Skeletal muscle tissue (tissue), 4 donors: ENCODE data around the gene CALHM4. TPM values are rescaled to one million over a fixed set of nuclear protein-coding genes. Genes with fewer than 3 reads are reported as not detected.

Experiments
- H3K27ac ChIP-seq: one replicate; pipeline ENCODE4 v1.7.0; 2013; ENCODE audit warnings: mild to moderate bottlenecking, low read depth, low read length, inconsistent platforms
- H3K27me3 ChIP-seq, 3 donors: one replicate each; pipeline ENCODE4 v1.7.0; 2013; ENCODE audit warnings: low read length in 3 of 3; ENCODE audit not compliant: control insufficient read depth in 3 of 3, insufficient read depth in 3 of 3
- H3K36me3 ChIP-seq, 3 donors: one replicate each; pipeline ENCODE4 v1.7.0; 2013; ENCODE audit warnings: low read length in 3 of 3; ENCODE audit not compliant: control insufficient read depth in 3 of 3, insufficient read depth in 3 of 3
- H3K4me1 ChIP-seq, 3 donors: one replicate each; pipeline ENCODE4 v1.7.0; 2013; ENCODE audit warnings: low read length in 3 of 3, mild to moderate bottlenecking in 3 of 3; ENCODE audit not compliant: control insufficient read depth in 3 of 3, insufficient read depth in 3 of 3
- H3K4me3 ChIP-seq, 3 donors: one replicate each; pipeline ENCODE4 v1.7.0; 2013; ENCODE audit warnings: low read length in 3 of 3
- H3K9ac ChIP-seq, 3 donors: one replicate each; pipeline ENCODE4 v1.7.0; 2013; ENCODE audit warnings: low read length in 3 of 3, mild to moderate bottlenecking in 3 of 3, moderate library complexity in 2 of 3, low read depth in 1 of 3
- H3K9me3 ChIP-seq, 3 donors: one replicate each; pipeline ENCODE4 v1.7.0; 2013; ENCODE audit warnings: low read length in 3 of 3; ENCODE audit not compliant: control insufficient read depth in 3 of 3
- total RNA-seq: library from RNA; depleted of rRNA; stranded (reverse); fragments of >200 nt; gene quantifications from one replicate; pipeline ENCODE4 v1.2.3, GENCODE V29; 2014
- donor health status: Osteomylitis.

Gene CALHM4
- total RNA-seq, 1 donor from 2014 or later, result not detected

DNA sequence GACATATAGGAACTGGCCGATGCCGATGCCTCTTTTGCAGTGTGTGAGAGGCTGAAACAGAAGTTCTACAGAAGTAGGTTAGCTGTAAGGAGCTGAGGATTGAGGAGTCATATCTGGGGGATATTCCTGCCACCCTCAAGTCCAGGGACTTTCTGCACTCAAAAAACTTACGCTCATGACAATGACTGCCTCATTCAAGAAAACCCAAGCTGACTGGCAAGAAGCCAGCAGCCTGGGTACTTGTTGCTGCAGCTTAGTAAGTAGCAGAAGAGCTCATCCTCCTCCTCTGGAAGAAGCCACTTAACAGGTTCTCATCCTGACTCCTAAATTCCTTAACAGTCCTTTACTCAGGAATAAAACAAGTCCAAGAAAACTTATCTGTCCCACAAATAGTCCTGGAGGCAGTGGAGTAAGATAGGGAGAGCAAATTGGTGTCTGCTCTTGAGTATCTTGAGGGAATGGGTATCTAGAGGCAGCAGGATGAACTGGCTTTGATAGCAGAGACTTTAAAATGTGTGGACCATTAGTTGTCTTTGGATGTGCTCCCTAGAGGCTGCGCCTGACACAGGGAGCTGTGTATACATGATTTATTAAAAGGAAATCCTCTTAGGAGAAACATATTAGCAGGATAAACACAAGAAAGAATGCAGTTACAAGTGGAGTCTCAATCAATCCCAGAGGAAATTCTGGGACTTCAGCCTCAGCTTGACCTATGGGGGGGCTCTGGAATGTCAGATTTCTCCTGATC is 34.8 kb upstream of the CALHM4 start:
- Histone ChIP-seq H3K4me3 (no peak overlapping the region), H3K27me3 (no peaks in the 10 kb centered on the region), H3K9me3 (no peaks in the 10 kb centered on the region), H3K27ac (no peak overlapping the region), H3K9ac (no peak overlapping the region), H3K4me1 (no peaks in the 10 kb centered on the region), H3K36me3 (peaks cover 0 to 5% (median 3%) of the 10 kb centered on the region in 3 donors)

DNA sequence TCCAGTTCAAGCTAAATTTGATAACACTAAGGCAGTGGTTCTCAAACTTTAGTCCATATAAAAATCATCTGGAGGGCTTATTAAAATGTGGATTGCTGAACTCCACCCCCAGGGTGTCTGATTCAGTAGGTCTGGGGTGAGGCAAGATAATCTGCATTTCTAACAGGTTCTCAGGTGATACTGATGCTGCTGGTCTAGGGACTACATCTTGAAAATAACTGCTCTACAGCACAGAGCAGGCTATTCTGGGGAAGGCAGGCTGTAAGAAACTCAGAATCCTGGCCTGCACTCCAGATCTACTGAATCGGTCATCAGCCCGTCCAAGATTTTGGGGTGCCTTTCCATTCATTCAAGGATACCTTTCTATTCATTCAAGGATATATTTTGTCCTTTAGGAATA is 30.7 kb upstream of the CALHM4 start:
- Histone ChIP-seq H3K9me3 (no peaks in the 10 kb centered on the region), H3K9ac (no peak overlapping the region), H3K36me3 (no peaks in the 10 kb centered on the region), H3K27ac (no peak overlapping the region), H3K4me3 (no peak overlapping the region), H3K4me1 (no peaks in the 10 kb centered on the region), H3K27me3 (no peaks in the 10 kb centered on the region)

DNA sequence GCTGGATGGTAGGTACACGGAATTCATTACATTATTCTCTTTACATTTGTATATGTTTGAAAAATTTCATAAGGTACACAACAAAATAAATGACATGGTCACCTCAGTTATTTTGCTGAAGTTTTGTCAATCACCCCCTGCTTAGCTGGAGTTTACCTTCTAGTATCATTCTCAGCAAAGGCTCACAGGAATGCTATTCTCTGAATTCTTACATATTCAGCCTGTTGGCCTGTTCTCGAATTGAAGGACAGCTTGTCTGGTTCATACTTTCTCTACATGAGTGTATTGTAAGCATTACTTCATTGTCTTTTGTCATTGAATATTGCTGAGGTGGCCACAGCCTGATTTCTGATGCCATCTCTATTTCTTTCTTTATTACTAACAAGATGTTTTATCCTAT is 29.3 kb upstream of the CALHM4 start:
- no peak overlapping the region for H3K4me3 ChIP-seq

DNA sequence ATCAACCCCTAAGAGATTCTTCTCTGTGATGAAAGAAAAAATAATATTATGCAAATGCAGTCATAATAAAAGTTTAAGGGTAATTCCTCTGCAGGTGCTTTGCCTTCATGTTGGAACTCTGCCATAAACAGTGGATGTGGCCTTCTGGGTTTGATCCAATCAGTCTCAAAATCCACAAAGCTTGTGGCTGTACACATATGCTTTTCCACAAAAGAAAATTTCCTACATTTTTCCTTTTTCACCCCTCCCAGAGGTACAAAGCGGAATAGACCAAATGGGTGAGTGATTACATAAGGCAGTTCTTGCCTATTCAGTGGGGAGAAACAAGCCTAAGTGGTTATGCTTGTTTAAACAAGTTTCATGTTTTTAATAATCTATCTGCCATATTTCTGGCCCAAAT is 25.4 kb upstream of the CALHM4 start:
- Histone ChIP-seq H3K27ac (no peak overlapping the region), H3K27me3 (no peaks in the 10 kb centered on the region), H3K36me3 (no peaks in the 10 kb centered on the region), H3K9ac (no peak overlapping the region), H3K4me3 (no peak overlapping the region), H3K4me1 (no peaks in the 10 kb centered on the region), H3K9me3 (no peaks in the 10 kb centered on the region)

More for the DNA sequence above, 29.3 kb upstream of the CALHM4 start:
- H3K4me1 ChIP-seq, result no peaks in the 10 kb centered on the region
- H3K9ac ChIP-seq, result no peak overlapping the region
- no peaks in the 10 kb centered on the region for H3K27me3 ChIP-seq
- H3K9me3 ChIP-seq, result no peaks in the 10 kb centered on the region
- no peaks in the 10 kb centered on the region for H3K36me3 ChIP-seq
- H3K27ac ChIP-seq, result no peak overlapping the region

DNA sequence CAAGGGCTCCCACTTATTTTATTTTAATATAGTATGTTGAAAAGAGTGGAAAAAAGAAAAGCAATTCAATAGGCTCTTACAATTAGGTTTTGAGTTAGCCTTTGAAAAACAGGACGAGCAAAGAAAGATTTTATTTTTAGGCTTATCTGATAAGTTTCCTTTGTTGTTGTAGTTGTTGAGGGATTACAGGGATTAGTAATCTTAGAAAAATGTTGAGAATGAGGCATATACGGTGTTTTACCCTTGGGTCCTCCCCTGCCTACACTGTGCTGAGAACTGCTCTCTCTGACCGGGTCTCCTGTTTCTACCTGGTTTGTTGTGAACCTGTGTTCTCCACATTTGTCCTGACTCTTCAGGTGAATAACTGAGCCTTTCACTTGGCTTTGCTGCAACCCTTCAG is 24.8 kb upstream of the CALHM4 start:
- Histone ChIP-seq H3K9me3 (no peaks in the 10 kb centered on the region), H3K27me3 (no peaks in the 10 kb centered on the region), H3K9ac (no peak overlapping the region), H3K4me3 (no peak overlapping the region), H3K36me3 (no peaks in the 10 kb centered on the region), H3K4me1 (no peaks in the 10 kb centered on the region), H3K27ac (no peak overlapping the region)

DNA sequence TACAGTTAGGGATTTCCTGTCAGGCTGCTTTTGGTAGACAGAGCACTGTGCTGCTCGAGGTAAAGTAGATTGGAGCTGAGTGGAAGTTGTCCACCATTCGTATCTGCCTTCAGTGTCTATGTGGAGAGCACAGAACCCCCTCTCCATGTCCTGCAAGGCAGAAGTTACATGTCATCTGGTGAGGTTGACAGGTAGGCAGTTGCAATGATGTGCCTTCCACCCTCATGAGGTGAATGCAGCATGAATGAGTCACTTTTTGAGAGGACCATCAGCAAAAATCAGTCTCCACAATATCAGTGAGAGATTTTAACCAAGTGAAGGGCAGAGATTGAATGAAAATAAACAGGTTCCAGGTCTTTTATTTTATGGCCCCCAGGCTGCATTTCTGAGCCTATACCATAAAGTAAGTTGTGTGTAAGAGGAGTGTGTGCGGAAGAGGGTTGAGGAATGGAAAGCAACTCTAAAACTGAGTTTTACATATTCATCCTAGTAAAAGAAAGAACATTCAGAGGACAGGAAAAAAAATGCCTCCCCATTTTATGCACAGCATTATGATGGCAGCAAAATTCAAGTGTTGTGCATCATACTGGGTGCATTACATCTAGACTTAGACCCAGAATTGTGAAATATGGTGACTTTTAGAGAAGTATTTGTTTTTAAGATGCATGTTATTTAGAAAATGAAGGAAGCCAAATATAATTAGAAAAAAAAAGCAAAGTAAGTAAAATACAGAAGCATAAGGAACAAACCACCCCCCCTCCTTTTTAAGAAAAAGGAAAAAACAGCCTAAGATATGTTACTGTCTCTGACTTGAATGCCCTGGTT is 23.9 kb upstream of the CALHM4 start:
- Histone ChIP-seq H3K4me3 (no peak overlapping the region), H3K9me3 (no peaks in the 10 kb centered on the region), H3K4me1 (no peaks in the 10 kb centered on the region), H3K27me3 (no peaks in the 10 kb centered on the region), H3K36me3 (no peaks in the 10 kb centered on the region), H3K9ac (no peak overlapping the region), H3K27ac (no peak overlapping the region)

DNA sequence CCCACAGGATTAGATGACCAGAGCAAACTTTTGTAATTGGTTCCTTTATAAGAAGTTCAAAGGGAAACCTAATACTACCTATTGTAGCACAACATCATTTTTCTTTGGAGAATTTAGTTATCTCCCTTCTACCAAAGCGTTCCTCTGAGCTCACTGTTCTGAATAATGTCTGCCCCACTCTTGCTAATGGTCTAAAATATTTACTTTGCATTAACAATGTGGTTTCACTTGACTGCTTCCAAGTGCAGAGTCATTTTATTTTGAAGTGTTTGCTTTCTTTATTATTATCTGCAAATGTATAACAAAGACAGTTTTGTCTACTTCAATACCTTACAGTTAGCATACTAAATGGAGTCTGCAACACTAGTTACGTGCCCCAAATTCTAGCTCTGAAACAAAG is 23.1 kb upstream of the CALHM4 start:
- Histone ChIP-seq H3K4me3 (no peak overlapping the region), H3K36me3 (no peaks in the 10 kb centered on the region), H3K27ac (no peak overlapping the region), H3K9me3 (no peaks in the 10 kb centered on the region), H3K27me3 (no peaks in the 10 kb centered on the region), H3K4me1 (no peaks in the 10 kb centered on the region), H3K9ac (no peak overlapping the region)

DNA sequence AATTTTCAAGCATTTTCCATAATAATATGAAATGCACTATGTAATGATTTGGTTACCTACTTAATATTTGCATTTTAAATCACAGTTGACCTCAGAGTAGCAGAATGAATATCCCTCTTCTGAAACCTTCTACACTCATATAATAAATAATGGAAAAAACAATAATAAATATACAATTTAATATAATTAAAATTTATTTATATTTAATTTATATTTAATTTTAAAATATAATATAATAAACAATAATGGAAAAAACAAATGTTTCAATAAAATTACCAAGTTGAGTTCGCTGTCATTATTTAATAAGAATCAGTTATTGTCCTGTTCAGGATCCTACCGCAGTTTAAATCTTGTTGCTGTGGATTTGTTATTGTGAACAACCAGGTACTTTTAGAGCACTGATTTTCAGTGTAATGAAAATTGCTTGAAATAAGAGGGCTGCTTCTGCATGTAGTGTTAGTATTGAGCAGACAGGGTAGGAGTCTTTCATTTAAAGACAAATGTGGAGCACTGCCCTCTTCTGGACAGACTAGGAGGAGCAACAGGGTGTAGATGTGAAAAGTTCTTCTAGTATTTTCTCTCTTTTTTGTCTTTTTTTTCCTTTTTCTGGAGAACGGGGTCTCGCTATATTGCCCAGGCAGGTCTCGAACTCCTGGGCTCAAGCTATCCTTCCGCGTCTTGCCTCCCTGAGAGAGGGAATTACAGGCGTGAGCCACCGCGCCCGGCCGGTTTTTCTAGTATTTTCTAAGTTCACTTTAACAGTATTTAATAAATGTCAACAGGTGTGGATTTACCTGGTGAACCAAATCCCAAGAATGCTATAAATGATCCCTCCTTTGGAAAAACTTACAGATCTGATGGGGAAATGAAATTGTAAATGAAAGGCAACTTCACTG is 21.6 kb upstream of the CALHM4 start:
- no peak overlapping the region for H3K27ac ChIP-seq
- no peaks in the 10 kb centered on the region for H3K4me1 ChIP-seq
- no peak overlapping the region for H3K9ac ChIP-seq
- H3K9me3 ChIP-seq, result no peaks in the 10 kb centered on the region
- H3K4me3 ChIP-seq, result no peak overlapping the region
- no peaks in the 10 kb centered on the region for H3K36me3 ChIP-seq
- H3K27me3 ChIP-seq, result no peaks in the 10 kb centered on the region

DNA sequence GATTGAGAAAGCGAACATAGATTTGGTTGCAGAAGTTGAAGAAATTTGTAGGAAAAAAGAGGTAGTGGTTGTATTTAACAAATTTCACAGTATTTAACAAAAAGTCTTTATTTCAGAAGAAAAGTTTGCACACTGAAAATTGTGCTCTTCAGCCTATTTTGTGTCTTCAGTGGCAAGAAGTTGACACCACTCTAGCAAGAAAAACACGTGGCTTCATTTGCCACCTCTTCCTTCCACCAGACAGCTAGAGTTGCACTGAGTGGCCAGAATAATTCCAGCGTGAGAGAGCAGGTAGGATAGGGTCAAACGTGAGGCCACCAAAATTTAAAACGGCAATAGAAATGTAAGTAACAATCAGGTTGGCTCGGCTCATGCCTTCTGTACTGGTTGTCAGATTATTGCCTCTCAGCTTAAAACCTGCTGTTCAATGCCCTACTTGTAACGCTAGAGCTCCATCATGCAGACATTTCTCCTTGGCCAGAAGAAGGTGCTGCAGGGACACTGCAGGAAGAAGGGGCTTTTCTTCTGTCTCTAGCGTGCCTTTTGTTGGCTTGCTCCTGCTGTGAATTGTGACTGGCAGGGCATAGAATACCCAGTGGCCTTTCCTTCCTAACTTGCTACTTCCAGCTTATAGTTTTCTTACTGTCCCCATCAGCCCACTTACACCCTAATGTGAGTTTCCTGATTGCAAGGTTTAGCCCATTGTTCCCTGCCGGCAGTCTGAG is 20.2 kb upstream of the CALHM4 start:
- Histone ChIP-seq H3K9ac (no peak overlapping the region), H3K36me3 (no peaks in the 10 kb centered on the region), H3K4me3 (no peak overlapping the region), H3K4me1 (no peaks in the 10 kb centered on the region), H3K27ac (no peak overlapping the region), H3K27me3 (no peaks in the 10 kb centered on the region), H3K9me3 (no peaks in the 10 kb centered on the region)
